Measurements from ENCODE around the gene RBMS1.

- no peak for TF ChIP-seq CTCF (IDR thresholded peaks at IDR 0.05)
- TF ChIP-seq POLR2A (IDR thresholded peaks at IDR 0.05): no peak
Measured at GRCh38 chr2:160305081-160305750, 188.4 kb downstream of the RBMS1 start.

All from esophagus squamous epithelium (tissue), 4 donors.